Body of pancreas (tissue), 4 donors: ENCODE data around the gene ETFDH.

ENCODE experiments used
- POLR2A ChIP-seq, 3 donors: fragments of 450-650 bp; IDR thresholded peaks; one replicate each; pipeline ENCODE4 v1.6.1; 2016; ENCODE audit warnings: antibody characterized with exemption in 3 of 3, mild to moderate bottlenecking in 2 of 3
- TF ChIP-seq, protein P1 (sequence below), 7 experiments: fragments of 450-650 bp in 4 of 7; fragments of 200-600 bp in 3 of 7; sonication (generic) in 3 of 7; IDR thresholded peaks; one replicate each; pipeline ENCODE4 v1.5.1; 2016 to 2019; ENCODE audit warnings: antibody characterized with exemption in 7 of 7

DNA sequence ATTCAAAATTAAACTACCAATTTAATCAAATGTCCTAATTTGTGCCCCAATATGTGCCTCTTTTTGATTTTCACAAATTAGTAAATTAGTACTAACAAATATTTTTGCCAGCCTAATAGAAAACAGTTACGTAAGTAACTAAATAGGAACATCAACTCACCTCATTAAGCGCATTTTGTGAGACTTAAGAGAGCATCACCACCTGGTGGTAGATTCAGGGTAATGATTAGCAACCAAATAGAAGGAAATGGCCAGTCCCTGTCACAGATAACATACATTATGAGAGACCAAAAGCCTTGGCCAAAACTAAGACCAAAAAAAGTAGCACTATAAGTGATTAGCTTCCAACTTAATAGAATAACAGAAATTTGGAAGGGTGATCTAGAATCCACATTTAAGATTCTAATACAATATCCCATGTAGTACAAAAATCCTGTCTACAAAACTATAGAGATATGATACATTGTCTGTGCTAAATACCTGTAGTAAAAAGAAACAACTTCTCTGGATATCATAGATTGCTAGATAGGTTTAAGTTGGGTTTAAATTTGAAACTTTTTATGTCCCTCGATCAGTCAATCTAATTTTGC is 47.1 kb upstream of the ETFDH start:
- no peak for TF ChIP-seq POLR2A (IDR thresholded peaks at IDR 0.05)
- TF ChIP-seq, protein P1, sequence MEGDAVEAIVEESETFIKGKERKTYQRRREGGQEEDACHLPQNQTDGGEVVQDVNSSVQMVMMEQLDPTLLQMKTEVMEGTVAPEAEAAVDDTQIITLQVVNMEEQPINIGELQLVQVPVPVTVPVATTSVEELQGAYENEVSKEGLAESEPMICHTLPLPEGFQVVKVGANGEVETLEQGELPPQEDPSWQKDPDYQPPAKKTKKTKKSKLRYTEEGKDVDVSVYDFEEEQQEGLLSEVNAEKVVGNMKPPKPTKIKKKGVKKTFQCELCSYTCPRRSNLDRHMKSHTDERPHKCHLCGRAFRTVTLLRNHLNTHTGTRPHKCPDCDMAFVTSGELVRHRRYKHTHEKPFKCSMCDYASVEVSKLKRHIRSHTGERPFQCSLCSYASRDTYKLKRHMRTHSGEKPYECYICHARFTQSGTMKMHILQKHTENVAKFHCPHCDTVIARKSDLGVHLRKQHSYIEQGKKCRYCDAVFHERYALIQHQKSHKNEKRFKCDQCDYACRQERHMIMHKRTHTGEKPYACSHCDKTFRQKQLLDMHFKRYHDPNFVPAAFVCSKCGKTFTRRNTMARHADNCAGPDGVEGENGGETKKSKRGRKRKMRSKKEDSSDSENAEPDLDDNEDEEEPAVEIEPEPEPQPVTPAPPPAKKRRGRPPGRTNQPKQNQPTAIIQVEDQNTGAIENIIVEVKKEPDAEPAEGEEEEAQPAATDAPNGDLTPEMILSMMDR (IDR thresholded peaks at IDR 0.05), result peak in 6 of 7 experiments; percentile 52 to 78 (median 74)
